HL-60/S4 treated with phorbol 12-myristate 13-acetate at 8.2 ng/mL for 4 days and 3 days (cell line): Measurements from ENCODE around the gene SDC3.

ENCODE experiments used
- in situ Hi-C: fragments of 300-500 bp; cut with MboI; formaldehyde crosslinking; loops from 2 replicates; pipeline ENCODE4 v1.15.0; 2022; ENCODE audit warnings: low sequenced_read_pairs

The SDC3 gene

DNA sequence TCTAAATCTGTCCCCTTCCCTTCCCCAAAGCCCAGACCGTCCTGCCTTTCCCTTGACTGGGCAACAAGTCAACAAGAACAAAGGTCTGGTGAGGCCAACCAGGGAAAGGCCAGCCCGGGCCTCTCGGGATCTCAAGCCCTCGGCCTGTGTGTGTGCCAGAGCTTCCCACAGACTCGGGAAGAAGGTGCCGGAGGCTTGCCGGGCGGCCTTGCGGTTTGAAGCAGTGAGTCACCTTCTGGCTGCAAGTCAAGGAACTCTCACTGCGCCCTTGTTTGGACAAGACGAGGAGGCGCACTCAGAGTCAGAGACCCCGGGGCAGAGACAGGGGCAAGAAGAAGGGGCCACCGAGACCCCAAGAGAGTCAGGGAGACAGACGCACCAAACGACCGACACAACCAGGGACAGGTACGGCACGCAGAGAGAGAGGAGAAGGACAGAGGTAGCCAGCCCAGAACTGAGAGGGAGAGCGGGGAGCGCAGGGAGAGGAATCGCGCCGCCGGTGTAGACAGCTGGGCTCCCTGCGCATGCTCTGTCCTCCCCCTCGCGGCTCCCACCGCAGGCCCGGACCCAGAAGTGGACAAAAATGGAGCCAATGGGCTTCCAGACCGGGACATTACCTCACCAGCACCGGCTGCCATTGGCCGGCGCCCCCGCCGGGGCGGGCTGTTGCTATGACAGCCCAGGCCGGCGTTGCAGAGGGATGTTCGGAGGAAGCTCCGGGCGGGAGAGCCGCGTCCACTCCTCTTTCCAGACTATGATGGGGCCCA lies 84.4 kb downstream of the SDC3 start:
- in situ Hi-C loops, result no loop called here

DNA sequence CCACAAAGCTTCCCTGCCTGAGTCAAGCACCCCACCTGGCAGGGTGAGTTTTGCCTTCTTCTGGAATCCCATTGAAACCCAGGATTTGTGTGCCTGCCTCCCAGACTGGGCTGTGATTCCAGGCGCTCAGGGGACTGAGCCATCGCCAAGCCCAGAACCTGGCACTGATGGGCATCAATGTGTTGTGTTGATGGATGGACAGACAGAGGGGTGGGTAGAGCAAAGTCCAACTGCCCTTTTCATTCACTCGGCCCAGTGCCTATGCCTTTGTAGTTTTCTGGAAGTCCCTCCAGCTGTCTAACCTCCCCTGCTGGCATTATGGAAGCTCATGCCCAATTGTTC lies 85.0 kb downstream of the SDC3 start:
- in situ Hi-C loops, result no loop called here

GRCh38 chr1:30822966-30823581 lies 85.5 kb downstream of the SDC3 start:
- in situ Hi-C loops, result no loop called here

DNA sequence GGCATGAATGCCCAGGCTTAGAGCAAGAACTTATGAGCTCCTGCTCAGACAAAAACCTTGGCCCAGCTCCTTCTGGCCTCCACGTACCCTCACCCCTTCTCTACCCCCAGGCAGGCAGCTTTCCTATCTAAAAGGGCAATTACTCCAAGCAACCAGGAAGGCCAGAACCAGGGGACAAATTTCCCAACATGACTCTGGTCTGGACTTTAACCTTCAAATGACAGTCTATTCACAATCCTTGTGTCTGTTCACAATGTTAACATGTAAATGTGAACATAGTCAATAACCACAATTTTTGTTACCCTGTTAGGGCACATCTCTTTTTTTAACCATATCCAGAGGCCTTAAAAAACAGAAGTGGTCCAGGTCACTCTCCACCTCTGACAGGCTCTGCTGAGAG lies 86.6 kb downstream of the SDC3 start:
- in situ Hi-C loops, result no loop called here

- in situ Hi-C loops, result no loop called here
These were observed 88.3 kb downstream of the SDC3 start for GRCh38 chr1:30820299-30820698.
